HG03135 (cell line): ENCODE results near the gene MALAT1.

Source experiments
- ATAC-seq: cut with Tn5 transposase; IDR thresholded peaks from one replicate; pipeline ENCODE4 v1.9.1; 2021; ENCODE audit warnings: mild to moderate bottlenecking, moderate library complexity; ENCODE audit not compliant: unreplicated experiment

Gene MALAT1

DNA sequence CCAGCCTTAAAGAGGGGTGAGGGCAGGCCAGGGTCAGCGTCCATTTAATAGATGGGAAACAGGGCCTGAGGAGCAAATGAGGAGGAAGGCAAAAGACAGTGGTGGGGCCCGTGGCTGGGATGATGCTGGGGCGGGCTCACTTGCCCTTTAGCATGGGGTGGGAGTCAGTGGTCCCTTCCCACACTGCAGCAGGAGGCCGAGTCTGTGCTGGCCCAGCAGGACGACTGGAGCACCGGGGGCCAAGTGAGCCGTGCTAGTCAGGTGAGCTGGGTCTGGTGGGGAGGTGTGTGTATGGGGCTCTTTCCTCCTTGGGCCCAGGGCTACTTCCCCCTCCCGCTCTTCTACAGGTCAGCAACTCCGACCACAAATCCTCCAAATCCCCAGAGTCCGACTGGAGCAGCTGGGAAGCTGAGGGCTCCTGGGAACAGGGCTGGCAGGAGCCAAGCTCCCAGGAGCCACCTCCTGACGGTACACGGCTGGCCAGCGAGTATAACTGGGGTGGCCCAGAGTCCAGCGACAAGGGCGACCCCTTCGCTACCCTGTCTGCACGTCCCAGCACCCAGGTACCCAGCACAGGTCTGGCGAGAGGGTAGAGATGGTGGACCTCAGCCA, 38.9 kb downstream of the MALAT1 start:
- ATAC-seq: no peak

DNA sequence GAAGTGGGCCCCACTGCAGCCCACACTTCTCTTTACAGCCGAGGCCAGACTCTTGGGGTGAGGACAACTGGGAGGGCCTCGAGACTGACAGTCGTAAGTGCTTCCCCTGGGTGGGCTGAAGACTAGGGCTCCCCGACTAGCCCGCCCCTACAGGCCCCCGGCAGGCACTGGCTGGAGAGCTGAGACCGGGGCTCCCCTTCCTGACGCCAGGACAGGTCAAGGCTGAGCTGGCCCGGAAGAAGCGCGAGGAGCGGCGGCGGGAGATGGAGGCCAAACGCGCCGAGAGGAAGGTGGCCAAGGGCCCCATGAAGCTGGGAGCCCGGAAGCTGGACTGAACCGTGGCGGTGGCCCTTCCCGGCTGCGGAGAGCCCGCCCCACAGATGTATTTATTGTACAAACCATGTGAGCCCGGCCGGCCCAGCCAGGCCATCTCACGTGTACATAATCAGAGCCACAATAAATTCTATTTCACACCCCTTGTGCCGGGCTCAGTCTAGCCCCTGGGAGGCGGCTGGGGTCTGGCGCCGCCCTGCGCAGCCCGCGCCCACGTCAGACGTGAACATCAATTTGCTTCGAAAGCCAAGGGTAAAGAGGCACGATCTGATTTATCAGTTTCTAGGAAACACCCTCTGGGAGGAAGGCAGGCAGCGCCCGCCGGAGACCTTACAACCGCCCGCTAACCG, 39.5 kb downstream of the MALAT1 start:
- ATAC-seq: no peak

GRCh38 chr11:65538915-65539743, 40.3 kb downstream of the MALAT1 start:
- no peak for ATAC-seq

- ATAC-seq: peak; percentile 50
Measured at GRCh38 chr11:65539744-65540289, 41.0 kb downstream of the MALAT1 start.

DNA sequence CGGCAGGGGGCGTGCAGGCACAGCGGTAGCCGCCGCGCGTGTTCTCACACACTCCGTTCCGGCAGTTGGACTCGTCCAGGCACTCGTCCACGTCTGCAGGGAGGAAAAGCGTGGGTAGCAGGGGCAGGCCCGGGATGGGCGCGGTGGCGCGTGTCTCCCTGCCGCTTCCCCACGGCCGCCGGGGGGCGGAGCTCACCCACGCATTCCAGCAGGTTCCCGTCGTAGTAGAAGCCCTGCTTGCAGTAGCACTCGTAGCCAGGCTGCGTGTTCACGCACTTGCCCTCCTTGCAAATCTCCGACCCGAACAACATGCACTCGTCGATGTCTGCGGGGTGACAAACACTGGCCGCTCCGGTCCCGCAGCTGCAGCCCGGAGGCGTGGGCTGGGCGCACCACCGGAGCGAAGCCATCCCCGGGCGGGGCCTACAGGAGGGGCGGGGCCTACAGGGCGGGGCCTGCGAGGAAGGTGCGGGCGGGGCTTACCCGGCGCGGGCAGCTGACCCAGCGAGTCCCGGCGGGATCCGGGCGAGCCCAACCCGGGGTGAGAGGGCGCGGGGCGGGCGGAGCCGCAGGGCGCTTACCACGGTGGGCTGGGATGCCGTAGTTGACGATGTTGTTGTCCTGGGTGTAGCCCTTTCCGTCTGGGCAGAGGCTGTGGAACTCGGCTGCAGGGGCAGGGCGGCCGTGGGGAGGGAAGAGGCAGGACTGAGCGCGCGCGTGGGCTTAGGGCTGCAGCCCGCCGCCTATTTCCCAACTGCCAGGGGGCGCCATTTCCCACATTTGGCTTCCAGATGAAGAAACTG, 41.6 kb downstream of the MALAT1 start:
- peak; percentile 64 for ATAC-seq

- ATAC-seq: no peak
Measured at GRCh38 chr11:65541093-65541982, 42.5 kb downstream of the MALAT1 start.

DNA sequence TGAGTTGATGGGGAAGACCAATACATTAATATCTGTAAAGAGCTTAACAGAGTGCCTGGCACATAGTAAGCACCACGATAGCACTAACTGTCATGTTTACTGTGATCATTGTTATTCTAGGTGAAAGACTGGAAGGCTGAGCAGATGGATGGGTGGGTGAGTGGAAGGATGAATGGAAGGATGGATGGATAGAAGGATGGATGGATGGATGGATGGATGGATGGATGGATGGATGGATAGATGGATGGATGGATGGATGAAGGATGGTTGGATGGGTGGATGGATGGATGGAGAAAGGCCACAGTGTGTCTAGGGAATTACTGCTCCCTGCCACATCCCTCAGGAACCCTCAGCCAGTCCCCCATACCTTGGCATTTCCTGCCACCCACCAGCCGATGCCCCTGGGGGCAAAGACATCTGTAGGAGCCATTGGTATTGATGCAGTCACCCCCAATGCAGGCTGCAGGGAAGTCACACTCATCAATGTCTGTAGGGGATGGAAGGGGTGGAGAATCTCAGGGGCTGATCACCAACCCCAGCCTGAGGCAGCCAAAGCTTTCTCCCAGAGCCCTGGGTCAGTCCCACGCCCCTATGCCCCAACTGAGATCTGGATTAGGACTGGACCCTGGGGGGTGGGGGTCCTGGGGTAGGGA, 44.0 kb downstream of the MALAT1 start:
- ATAC-seq: no peak

GRCh38 chr11:65545853-65546216, 47.0 kb downstream of the MALAT1 start:
- no peak for ATAC-seq

GRCh38 chr11:65546217-65546958, 47.5 kb downstream of the MALAT1 start:
- peak; percentile 78 for ATAC-seq

- ATAC-seq: no peak
Measured at GRCh38 chr11:65547446-65548125, 48.7 kb downstream of the MALAT1 start.

- ATAC-seq: no peak
Measured at GRCh38 chr11:65548395-65548794, 49.5 kb downstream of the MALAT1 start.

DNA sequence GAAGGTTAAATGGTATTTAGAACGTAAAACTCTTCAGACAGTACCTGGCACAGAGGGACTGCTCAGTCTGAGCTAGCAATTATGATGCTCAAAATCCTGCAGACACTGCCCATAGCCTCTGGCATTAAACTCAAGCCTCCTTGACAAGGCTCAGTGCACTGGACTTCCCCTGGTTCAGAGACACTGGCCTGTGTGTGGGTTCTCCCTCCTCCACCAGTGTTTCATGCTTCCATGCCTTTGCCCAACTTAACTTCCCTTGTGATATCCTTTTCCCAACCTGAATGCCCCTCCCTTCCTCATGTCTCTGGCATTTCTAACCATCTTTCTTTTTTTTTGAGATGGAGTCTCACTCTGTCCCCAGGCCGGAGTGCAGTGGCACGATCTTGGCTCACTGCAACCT, 50.3 kb downstream of the MALAT1 start:
- no peak for ATAC-seq

- peak; percentile 53 for ATAC-seq
Measured at GRCh38 chr11:65551572-65552387, 52.9 kb downstream of the MALAT1 start.

- ATAC-seq: no peak
Measured at GRCh38 chr11:65552388-65552951, 53.6 kb downstream of the MALAT1 start.

DNA sequence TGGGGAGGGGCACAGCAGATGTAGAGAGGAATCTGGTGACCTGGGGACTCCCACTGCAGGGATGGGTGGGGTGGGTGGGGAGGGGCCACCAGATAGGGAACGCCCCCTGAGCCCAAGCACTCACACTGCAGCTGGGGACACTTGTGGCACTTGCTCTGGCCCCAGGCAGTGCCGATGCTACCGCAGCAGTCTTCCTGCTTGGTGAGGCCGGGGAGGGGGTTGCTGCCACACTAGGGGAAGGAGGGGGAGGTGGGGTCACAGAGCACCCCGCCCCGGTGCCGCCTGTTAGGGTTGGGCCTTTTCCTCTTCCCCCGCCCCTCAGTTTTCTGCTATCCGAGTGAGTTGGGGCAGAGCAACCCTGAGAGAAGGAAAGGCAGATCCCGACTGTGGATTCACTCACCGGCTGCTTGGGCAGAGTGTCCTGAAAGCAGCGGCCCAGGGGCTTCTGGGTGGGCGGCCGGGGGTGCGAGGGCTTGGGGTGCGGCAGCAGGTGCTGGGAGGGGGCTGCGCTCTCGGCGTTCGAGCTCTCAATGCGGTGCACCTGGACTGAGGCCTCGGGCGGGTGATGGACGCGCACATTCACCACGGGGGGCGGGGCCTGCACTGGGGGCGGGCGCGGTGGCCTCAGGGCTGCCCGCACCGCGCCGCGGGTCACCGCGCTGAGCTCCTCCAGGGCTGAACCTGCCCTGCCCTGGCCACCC, 54.6 kb downstream of the MALAT1 start:
- no peak for ATAC-seq

GRCh38 chr11:65554057-65554818, 55.4 kb downstream of the MALAT1 start:
- no peak for ATAC-seq
